HG02938 (cell line): ENCODE results near the gene TMC4.
"Not testable (repeated sequence)": the region's sequence is repeated elsewhere in the genome, so short reads cannot be mapped to it uniquely, and the experiment has no call there.

Source experiments
- ATAC-seq: cut with Tn5 transposase; IDR thresholded peaks from one replicate; pipeline ENCODE4 v1.9.1; 2021; ENCODE audit warnings: mild to moderate bottlenecking, moderate library complexity; ENCODE audit not compliant: unreplicated experiment

Gene TMC4

GRCh38 chr19:54204767-54205468, 32.0 kb upstream of the TMC4 start:
- no peak for ATAC-seq

DNA sequence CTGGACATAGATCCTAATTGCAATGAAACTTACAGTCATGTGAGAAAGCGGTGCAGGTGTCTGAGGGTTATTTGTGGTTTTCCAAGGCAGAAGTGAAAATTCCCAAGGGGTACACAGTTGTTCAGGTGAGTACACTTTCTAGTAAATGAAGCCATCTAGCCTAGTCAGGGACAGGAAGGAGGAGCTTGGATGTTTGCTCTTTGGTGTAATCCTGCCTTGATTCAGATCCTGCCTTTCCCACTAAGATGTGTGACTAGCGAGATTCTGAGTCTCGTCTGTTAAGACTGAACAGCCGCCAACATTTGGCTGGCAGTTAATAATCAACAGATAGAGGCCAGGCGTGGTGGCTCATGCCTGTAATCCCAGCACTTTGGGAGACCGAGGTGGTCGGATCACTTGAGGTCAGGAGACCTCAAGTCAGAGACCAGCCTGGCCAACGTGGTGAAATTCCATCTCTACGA, 30.2 kb upstream of the TMC4 start:
- no peak for ATAC-seq

GRCh38 chr19:54201980-54202379, 29.0 kb upstream of the TMC4 start:
- ATAC-seq: no peak

GRCh38 chr19:54201172-54201701, 28.3 kb upstream of the TMC4 start:
- no peak for ATAC-seq

GRCh38 chr19:54199401-54199800, 26.4 kb upstream of the TMC4 start:
- ATAC-seq: no peak

DNA sequence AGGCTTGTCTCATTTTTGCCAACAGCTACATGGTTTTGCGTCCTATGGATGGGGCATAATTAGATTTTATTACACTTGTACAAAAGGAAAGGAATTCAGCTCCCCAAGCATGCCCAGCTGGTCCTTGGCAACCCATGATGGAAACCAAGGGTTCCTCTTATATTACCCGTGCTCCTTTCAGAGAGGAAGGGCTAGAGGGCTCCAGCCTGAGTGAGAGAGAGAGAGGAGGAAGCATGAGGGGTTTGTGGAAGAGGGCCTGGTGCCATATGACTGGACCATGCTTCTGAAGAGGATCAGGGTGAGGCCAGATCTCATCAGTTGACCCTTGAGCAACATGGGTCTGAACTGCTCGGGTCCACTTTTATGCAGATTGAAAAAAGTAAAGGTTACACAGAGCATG, 24.2 kb upstream of the TMC4 start:
- ATAC-seq: no peak

DNA sequence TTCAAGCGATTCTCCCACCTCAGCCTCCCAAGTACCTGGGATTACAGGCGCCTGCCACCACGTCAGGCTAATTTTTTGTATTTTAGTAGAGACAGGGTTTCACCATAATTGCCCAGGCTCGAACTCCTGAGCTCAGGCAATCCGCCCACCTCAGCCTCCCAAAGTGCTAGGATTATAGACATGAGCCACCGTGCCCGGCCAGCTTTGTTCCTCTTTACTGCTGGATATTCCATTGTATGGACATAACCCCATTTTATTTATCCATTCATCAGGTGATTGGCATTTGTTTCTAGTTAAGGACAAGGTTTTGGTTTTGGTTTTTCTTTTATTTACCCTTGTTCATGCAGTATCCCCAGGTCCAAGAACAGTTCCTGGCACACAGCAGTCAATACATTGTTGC, 23.6 kb upstream of the TMC4 start:
- no peak for ATAC-seq

DNA sequence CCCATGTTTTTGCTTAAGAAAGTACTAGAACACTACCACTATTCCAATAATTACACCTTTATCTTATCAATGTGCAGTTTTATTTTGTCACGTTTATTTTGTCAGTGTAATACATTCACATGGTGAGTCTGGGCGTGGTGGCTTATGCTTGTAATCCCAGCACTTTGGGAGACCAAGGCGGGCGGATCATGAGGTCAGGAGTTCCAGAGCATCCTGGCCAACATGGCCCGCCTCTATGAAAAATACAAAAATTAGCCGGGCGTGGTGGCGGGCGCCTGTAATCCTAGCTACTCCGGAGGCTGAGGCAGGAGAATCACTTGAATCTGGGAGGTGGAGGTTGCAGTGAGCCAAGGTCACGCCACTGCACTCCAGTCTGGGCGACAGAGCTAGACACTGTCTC, 21.5 kb upstream of the TMC4 start:
- not testable (repeated sequence) for ATAC-seq

- no peak for ATAC-seq
These were observed 20.1 kb upstream of the TMC4 start for GRCh38 chr19:54193011-54193410.

GRCh38 chr19:54191811-54192453, 19.0 kb upstream of the TMC4 start:
- ATAC-seq: no peak

- ATAC-seq: peak; percentile 25
These were observed 18.3 kb upstream of the TMC4 start, which contains the start of gene TSEN34 for GRCh38 chr19:54191011-54191810. TSS of gene TSEN34 (plus strand) at chr19:54191308. CDS start at chr19:54191365, 57 bp downstream.

- ATAC-seq: peak; percentile 50
These were observed 17.6 kb upstream of the TMC4 start for GRCh38 chr19:54190503-54191010.

DNA sequence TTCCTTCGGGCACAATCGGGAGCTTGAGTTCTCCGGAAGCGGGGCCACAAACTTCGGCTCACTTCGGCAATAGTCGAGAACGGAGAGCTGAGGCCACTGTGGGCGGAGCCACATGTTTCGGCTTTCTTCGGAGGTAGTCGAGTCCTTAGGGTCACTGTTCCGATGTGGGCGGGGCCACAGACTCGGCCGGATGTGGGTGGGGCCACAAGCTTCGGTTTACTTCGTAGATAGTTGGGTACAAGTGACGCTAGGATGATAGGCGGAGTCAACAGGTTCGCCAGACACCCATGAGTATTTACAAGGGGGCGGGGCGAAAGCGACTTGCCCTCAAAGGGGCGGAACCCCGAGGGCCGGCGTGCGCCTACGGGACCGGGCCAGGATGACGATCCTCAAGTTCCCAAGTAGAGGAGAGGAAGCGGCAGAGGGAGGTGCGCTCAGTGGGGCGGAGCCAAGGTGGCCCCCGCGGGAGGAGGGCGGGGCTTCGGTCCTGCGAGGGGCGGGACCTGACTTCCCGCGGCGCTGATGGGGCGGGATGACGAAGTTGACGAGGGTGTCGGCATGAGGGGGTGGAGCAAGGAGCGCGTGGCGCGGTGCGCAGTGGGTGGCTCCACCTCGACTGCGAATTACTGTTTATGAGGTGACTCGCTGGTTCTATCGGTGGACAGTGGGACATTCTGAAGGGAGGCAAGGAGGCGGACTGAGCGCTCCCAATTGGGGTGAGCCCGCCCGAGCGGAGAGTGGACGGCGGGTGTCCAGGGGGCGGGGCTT, 17.0 kb upstream of the TMC4 start:
- peak; percentile 41 for ATAC-seq

DNA sequence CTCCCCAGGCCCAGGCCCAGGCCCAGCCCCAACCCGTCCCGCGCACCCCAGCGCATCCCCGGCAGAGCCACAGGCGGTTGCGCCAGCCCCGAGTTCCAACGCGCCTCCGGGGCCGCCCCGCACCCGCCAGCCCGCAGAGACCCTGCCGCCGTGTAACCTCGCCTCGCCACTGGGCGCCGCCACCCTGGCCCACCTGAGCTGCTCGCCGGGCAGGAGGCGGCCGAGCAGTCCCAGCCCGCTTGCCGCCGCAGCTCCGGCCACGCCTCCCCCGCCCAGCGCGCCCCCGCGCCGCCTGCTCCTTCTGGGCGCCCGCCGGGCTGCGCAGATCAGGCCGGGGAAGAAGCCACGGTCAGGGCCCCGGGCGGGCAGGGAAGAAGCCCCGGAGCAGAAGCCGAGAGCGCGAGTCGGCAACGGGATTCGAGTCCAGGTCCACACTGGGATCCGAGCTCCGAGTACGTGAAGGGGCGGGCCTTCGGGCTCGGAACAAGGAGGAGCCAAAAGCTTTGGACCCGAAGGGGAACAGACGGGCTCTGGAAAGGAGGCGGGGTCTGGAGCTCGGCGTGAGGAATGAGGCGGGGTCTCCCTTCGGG, 16.3 kb upstream of the TMC4 start, which contains the start of gene MBOAT7:
Gene MBOAT7 (minus strand): TSS at position 436 of the 590 bp plus-strand sequence. CDS start 1,072 bp downstream, outside the sequence.
- peak; percentile 10 for ATAC-seq

DNA sequence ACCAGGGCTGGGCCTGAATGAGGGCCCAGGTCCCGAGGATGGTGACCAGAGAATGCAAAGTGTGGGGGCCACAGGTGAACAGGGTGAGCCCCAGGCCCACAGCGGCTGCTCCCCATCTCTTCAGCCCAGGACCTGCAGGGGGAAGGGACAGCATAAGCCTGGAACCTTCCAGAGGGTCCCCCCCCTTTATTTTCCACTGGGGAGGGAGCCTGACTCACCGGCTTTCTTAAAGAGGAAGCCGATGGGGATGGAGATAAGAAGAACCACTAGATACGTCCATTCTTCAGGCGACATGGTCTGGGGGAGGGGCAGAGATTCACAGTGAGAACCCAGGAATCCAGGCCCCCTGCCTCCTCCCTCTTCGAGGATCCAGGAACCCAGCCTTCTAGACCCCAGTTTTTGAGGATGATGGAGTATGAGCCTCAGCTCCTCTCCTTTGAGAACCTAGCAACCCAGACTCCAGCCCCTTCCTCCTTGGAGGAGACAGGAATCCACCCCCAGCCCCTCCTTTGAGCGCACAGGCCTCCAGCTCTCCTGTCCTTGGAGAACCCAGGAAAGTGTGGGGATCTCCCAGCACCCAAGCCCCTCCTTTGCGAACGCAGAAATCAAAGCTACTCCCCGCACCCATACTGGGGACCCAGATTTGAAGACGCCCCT, 15.4 kb upstream of the TMC4 start:
- no peak for ATAC-seq

DNA sequence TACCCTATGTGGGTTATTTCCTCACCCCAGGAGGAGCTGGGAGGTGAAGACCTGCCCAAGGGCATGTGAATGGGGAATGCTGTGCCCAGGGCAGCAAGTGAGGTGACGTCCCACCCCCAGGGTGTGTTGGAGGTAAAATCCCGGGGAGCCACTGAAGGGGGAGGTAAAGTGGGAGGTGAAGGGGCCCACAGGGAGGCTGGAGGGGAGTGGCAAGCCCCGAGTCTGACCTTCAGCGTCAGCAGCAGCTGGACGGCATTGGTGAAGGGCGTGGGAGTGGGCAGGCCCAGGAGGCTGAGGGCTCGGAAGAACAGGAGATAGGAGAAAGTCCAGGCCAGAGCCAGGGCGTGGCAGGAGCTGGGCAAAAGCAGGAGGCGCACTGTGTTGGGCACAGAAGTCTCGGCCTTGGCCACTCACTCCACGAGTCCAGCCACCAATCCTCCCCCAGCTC, 14.0 kb upstream of the TMC4 start:
- ATAC-seq: no peak

GRCh38 chr19:54186351-54186750, 13.4 kb upstream of the TMC4 start:
- ATAC-seq: no peak

GRCh38 chr19:54183431-54183830, 10.5 kb upstream of the TMC4 start:
- no peak for ATAC-seq

DNA sequence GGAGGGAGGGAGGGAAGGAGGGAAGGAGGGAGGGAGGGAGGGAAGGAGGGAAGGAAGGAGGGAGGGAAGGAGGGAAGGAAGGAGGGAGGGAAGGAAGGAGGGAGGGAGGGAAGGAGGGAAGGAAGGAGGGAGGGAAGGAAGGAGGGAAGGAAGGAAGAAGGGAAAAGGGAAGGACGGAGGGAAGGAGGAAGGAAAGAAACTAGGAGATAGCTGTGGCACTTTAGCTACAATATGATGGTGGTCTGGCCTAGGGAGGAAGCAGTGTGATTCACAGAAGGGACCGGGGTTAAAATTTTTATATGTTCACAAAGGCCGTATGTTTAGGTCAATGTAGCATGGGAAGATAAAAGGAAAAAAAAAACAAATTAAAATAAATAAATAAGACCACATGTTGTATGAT, 8.9 kb upstream of the TMC4 start:
- not testable (repeated sequence) for ATAC-seq
